SK-N-SH (cell line): ENCODE measurements around the gene ANP32A.

ENCODE experiments used
- ELF1 ChIP-seq: IDR thresholded peaks from 2 replicates; pipeline ENCODE4 v1.4.0; 2012
- EP300 ChIP-seq, 2 experiments: IDR thresholded peaks; 2 replicates each; pipeline versions ENCODE4 v1.4.0 to v1.6.1; 2012; ENCODE audit warnings: borderline replicate concordance in 1 of 2, low read depth in 1 of 2, low read length in 1 of 2
- JUND ChIP-seq: IDR thresholded peaks from 2 replicates; pipeline ENCODE4 v1.4.0; 2012
- MEF2A ChIP-seq: IDR thresholded peaks from 2 replicates; pipeline ENCODE4 v1.4.0; 2012; ENCODE audit warnings: low read depth, borderline replicate concordance
- MXI1 ChIP-seq: IDR thresholded peaks from 2 replicates; pipeline ENCODE4 v1.6.1; 2012; ENCODE audit warnings: mild to moderate bottlenecking, low read depth, low read length, improper control_type of control experiment
- TF ChIP-seq, protein P1 (sequence below): fragments of 200-600 bp; sonication (generic); IDR thresholded peaks from 2 replicates; pipeline ENCODE4 v1.6.1; 2017; ENCODE audit warnings: antibody characterized with exemption, mild to moderate bottlenecking, moderate library complexity
- TF ChIP-seq, protein P2 (sequence below): IDR thresholded peaks from 2 replicates; pipeline ENCODE4 v1.6.1; 2012; ENCODE audit warnings: mild to moderate bottlenecking, low read depth, low read length, moderate library complexity

DNA sequence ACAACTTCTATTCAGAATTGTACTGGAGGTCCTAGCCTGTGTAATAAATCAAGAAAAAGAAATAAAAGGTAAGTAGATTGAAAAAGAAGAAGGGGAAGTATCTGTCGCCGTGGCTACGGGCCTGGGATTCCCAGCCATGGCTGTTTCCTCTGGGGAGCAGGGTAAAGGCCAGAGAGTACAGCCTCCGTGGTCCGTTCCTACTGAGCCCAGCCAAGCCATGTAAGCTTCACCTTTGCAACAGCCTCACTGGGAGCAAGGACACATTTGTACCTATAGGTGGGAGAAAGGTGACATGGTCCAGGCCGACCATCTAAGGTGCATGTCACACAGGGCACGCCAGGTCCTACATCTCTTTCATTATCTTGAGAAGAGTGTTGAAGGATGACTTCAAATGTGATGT, 71.3 kb downstream of the ANP32A start:
- no peak for TF ChIP-seq MXI1
- TF ChIP-seq, protein P1, sequence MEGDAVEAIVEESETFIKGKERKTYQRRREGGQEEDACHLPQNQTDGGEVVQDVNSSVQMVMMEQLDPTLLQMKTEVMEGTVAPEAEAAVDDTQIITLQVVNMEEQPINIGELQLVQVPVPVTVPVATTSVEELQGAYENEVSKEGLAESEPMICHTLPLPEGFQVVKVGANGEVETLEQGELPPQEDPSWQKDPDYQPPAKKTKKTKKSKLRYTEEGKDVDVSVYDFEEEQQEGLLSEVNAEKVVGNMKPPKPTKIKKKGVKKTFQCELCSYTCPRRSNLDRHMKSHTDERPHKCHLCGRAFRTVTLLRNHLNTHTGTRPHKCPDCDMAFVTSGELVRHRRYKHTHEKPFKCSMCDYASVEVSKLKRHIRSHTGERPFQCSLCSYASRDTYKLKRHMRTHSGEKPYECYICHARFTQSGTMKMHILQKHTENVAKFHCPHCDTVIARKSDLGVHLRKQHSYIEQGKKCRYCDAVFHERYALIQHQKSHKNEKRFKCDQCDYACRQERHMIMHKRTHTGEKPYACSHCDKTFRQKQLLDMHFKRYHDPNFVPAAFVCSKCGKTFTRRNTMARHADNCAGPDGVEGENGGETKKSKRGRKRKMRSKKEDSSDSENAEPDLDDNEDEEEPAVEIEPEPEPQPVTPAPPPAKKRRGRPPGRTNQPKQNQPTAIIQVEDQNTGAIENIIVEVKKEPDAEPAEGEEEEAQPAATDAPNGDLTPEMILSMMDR = no peak
- no peak for TF ChIP-seq ELF1
- TF ChIP-seq EP300 (IDR thresholded peaks at IDR 0.05; ENCODE audit: borderline replicate concordance in 1 of 2, low read depth in 1 of 2, low read length in 1 of 2) = no peak
- TF ChIP-seq, protein P2, sequence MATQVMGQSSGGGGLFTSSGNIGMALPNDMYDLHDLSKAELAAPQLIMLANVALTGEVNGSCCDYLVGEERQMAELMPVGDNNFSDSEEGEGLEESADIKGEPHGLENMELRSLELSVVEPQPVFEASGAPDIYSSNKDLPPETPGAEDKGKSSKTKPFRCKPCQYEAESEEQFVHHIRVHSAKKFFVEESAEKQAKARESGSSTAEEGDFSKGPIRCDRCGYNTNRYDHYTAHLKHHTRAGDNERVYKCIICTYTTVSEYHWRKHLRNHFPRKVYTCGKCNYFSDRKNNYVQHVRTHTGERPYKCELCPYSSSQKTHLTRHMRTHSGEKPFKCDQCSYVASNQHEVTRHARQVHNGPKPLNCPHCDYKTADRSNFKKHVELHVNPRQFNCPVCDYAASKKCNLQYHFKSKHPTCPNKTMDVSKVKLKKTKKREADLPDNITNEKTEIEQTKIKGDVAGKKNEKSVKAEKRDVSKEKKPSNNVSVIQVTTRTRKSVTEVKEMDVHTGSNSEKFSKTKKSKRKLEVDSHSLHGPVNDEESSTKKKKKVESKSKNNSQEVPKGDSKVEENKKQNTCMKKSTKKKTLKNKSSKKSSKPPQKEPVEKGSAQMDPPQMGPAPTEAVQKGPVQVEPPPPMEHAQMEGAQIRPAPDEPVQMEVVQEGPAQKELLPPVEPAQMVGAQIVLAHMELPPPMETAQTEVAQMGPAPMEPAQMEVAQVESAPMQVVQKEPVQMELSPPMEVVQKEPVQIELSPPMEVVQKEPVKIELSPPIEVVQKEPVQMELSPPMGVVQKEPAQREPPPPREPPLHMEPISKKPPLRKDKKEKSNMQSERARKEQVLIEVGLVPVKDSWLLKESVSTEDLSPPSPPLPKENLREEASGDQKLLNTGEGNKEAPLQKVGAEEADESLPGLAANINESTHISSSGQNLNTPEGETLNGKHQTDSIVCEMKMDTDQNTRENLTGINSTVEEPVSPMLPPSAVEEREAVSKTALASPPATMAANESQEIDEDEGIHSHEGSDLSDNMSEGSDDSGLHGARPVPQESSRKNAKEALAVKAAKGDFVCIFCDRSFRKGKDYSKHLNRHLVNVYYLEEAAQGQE = no peak
- TF ChIP-seq MEF2A = no peak
- no peak for TF ChIP-seq JUND
